Subcutaneous preadipocyte (primary cell): ENCODE results near the gene GALNT12. TPM values are rescaled to one million over a fixed set of nuclear protein-coding genes. Genes with fewer than 3 reads are reported as not detected.

Source experiments
- total RNA-seq: library from RNA; depleted of rRNA; stranded (reverse); fragments of >200 nt; gene quantifications from 2 replicates; pipeline ENCODE4 v1.2.3, GENCODE V29; 2012

GALNT12 gene, protein sequence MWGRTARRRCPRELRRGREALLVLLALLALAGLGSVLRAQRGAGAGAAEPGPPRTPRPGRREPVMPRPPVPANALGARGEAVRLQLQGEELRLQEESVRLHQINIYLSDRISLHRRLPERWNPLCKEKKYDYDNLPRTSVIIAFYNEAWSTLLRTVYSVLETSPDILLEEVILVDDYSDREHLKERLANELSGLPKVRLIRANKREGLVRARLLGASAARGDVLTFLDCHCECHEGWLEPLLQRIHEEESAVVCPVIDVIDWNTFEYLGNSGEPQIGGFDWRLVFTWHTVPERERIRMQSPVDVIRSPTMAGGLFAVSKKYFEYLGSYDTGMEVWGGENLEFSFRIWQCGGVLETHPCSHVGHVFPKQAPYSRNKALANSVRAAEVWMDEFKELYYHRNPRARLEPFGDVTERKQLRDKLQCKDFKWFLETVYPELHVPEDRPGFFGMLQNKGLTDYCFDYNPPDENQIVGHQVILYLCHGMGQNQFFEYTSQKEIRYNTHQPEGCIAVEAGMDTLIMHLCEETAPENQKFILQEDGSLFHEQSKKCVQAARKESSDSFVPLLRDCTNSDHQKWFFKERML
- total RNA-seq: 19.8 and 25.0 TPM in 2 replicates

DNA sequence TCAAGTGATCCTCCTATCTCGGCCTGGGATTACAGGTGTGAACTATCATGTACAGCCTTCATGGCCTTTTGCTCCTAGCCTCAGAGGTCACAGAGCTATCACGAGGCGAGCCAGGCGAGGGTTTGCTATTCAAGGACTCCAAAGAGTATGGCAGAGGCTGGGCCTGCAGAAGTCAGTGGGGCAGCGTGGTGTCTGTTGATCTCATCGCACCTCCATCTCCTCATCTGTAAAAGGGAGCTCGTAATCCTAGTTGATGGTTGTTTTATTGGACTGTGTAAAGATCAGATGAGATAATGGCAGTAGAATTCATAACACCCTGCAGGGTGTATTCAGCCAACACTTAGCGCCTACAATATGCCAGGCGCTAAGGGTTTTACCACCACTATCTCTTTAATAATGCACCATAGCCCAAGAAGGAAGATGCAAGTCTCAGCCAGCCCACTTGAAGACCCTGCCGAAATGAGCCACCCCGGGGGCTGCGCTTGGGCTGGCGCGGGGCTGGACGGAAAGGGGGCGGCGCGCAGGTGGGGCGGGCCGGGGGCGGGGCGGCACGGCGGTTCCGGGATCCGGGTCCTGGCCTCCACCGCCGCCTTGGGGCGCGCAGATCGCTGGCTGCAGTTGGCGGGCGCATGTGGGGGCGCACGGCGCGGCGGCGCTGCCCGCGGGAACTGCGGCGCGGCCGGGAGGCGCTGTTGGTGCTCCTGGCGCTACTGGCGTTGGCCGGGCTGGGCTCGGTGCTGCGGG lies at the start of gene GALNT12:
Gene GALNT12, plus strand, starts transcription at position 601 of the 744 bp plus-strand sequence. Its CDS starts 29 bp downstream, at position 630.

DNA sequence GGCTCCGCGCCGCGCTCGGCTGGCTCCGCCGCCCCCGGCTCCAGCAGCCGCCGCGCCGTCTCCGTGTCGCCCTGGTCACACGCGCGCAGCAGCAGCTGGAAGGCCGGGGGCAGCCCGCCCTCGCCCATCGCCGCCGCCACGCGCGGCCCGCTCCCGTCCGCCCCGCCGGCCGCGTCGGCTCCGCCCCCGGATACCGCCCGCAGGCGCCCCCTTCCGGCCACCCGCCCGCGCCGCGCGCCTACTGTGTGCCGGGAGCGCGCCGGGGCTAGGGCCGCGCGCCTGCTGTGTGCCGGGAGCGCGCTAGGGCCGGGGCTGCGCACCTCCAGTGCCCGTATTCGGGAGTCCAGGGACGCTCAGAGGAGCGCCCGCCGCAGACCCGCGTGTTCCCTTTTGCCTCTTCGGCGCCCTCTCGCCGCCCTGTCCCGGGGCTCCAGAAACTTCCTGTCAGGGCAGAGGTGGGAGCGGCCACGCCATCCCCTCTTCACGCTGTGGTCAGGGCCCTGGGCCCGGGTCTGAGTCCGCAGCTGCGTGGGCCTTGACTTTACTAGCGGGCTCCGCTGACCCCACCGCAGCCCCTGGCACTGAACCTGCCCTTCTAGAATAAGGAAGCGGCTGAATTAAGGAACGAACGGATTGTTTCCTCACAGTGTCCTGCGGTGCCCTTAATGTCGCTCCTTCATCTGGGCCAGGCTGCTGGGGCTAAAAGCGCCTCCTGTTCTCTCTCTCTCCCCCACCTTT lies 10.9 kb upstream of the GALNT12 start, which contains the start of gene ANKS6:
Gene ANKS6, minus strand, starts transcription at position 192 of the 738 bp plus-strand sequence. Its CDS starts 64 bp downstream, at position 128.

Other genes starting within 250 kb of the GALNT12 start
- under 0.01 and 0.37 TPM in 2 replicates for gene GABBR2, start 98.7 kb upstream of the GALNT12 start, total RNA-seq
- 21.7 and 23.3 TPM in 2 replicates for gene ANKS6, start 11.1 kb upstream of the GALNT12 start, total RNA-seq
- gene COL15A1, start 136.2 kb downstream of the GALNT12 start, total RNA-seq: 2.2 and 6.8 TPM in 2 replicates